ENCODE data around the gene MCRIP2. TPM values are rescaled to one million over a fixed set of nuclear protein-coding genes. Genes with fewer than 3 reads are reported as not detected.

The MCRIP2 gene
- total and polyA plus RNA-seq, 5 donors from 2014 or later: 10.5 to 23.1 (median 18.2) TPM

DNA sequence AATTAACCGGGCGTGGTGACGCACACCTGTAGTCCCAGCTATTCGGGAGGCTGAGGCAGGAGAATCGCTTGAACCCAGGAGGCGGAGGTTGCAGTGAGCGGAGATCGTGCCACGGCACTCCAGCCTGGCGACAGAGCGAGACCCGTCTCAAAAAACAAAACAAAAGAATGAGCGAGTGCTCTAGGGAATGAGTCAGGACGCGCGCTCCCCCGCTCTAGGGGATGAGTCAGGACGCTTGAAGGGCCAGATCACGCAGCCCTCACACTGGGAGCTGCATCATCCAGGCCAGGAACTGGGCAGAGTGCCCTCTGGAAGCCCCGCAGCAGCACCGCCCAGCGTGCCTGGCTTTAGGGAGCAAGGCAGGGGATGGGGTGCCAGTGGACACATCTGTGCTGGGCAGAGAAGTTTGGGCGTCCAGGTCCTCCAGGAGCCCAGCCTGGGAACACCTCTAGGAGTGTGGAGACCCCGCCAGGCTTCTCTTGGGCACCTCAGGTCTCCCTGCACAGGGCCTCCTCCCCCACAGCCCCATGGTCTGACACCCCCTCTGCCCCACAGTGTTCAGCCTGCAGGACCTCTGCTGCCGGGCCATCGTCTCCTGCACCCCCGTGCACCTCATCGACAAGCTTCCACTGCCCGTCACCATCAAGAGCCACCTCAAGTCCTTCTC lies 14.7 kb upstream of the MCRIP2 start:
- Histone ChIP-seq H3K27ac (ENCODE audit: insufficient read depth, low read length, poor library complexity, severe bottlenecking) (no peak overlapping the region), H3K36me3 (ENCODE audit: control insufficient read depth, insufficient read depth, low read length) (peaks cover 6% of the 10 kb centered on the region), H3K4me1 (ENCODE audit: control insufficient read depth, insufficient read depth, low read length, poor library complexity, severe bottlenecking) (peaks cover 4% of the 10 kb centered on the region), H3K9me3 (ENCODE audit: control insufficient read depth in 2 of 2, low read length in 2 of 2) (no peaks in the 10 kb centered on the region), H3K4me3 (ENCODE audit: low read depth, low read length) (no peak overlapping the region), H3K27me3 (ENCODE audit: control insufficient read depth, insufficient read depth, low read length) (no peaks in the 10 kb centered on the region)
- no peak overlapping the region for H3K4me3 Mint-ChIP-seq
- peak overlapping the region in 1 of 3 donors; percentile 14 for H3K27ac Mint-ChIP-seq
- H3K27me3 Mint-ChIP-seq: no peaks in the 10 kb centered on the region
- H3K36me3 Mint-ChIP-seq: peaks cover 8% of the 10 kb centered on the region
- H3K4me1 Mint-ChIP-seq: no peaks in the 10 kb centered on the region
- ATAC-seq (ENCODE audit: low read depth in 2 of 2) (no peak), DNase-seq (no peak)
- H3K9me3 Mint-ChIP-seq: no peaks in the 10 kb centered on the region

DNA sequence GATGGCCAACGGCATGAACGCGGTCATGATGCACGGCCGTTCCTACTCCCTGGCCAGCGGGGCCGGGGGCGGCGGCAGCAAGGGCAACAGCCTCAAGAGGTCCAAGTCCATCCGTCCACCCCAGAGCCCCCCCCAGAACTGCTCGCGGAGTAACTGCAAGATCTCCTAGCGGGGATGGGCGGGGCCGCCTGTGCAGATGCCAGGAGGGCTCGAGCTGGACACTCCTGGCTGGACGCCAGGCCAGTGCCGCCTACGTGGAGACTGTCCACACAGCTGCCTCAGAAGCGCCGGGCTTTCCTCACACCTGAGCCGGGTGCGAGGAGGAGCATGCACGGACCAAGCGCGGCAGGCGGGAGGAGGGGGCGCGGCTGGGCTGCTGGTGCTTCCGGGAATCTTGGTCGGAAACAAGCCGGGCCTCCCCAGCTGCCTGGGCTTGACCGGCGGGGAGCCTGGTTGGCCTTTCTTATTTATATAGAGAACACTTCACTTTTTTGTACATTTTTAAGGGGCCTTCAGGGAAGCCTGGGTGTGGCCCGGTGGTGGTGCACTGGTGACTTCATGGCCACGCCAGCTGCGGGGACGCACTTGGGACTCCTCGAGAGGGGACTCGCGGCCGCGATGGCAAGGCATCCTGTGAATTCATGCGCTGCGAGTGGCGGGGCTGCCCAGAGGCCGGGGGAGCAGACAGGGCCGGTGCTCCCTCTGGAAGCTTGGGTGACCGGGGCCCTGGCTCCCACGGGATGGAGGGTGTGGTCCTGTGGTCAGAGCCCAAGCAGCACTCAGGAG lies 14.0 kb upstream of the MCRIP2 start:
- ATAC-seq (ENCODE audit: low read depth in 2 of 2): no peak
- no peak overlapping the region for H3K4me3 Mint-ChIP-seq
- no peak overlapping the region for H3K27ac ChIP-seq (ENCODE audit: insufficient read depth, low read length, poor library complexity, severe bottlenecking)
- H3K36me3 ChIP-seq (ENCODE audit: control insufficient read depth, insufficient read depth, low read length): peaks cover 6% of the 10 kb centered on the region
- H3K4me1 Mint-ChIP-seq: no peaks in the 10 kb centered on the region
- no peak for DNase-seq
- H3K4me1 ChIP-seq (ENCODE audit: control insufficient read depth, insufficient read depth, low read length, poor library complexity, severe bottlenecking): peaks cover 4% of the 10 kb centered on the region
- H3K27me3 Mint-ChIP-seq: no peaks in the 10 kb centered on the region
- no peak overlapping the region for H3K4me3 ChIP-seq (ENCODE audit: low read depth, low read length)
- H3K9me3 ChIP-seq (ENCODE audit: control insufficient read depth in 2 of 2, low read length in 2 of 2): no peaks in the 10 kb centered on the region
- H3K9me3 Mint-ChIP-seq: no peaks in the 10 kb centered on the region
- H3K36me3 Mint-ChIP-seq: peaks cover 8% of the 10 kb centered on the region
- no peaks in the 10 kb centered on the region for H3K27me3 ChIP-seq (ENCODE audit: control insufficient read depth, insufficient read depth, low read length)
- H3K27ac Mint-ChIP-seq: no peak overlapping the region

DNA sequence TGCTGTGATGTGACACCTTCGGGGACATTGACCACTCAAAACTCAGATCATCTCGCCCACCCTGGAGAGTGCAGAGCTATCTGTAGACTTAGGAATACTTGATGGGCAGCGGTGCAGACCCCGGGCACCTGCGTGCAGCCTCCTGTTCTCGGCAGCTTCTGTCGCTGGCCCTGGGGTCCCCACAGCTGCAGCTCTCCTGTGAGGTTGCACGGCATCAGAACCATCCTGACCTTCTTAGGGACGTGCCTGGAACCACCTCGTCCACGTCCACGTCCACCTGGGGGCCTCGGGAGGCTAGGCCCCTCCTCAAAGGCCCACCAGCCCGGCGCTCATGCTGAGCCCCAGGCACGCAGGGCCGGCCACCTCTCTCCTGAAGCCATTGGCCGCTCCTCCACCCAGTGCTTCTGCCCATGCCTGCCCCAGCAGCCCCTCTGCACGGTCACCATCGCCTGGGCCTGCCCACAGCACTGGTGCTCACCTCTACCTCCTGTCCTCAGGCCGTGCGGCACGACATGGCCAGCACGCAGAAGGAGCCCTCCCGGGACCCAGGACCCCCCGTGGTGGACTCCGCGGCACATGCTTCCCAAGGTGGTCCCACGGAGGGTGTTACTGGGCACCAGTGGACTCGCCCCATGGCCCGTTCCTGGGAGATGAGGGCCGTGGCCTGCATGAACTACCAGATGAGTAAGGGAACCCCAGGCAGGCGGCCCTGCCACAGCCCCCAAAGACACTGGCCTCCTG lies 13.1 kb upstream of the MCRIP2 start:
- peaks cover 4% of the 10 kb centered on the region for H3K4me1 ChIP-seq (ENCODE audit: control insufficient read depth, insufficient read depth, low read length, poor library complexity, severe bottlenecking)
- no peaks in the 10 kb centered on the region for H3K27me3 ChIP-seq (ENCODE audit: control insufficient read depth, insufficient read depth, low read length)
- H3K9me3 Mint-ChIP-seq: no peaks in the 10 kb centered on the region
- H3K27ac ChIP-seq (ENCODE audit: insufficient read depth, low read length, poor library complexity, severe bottlenecking): no peak overlapping the region
- peak overlapping the region in 1 of 4 donors; percentile 43 for H3K4me3 Mint-ChIP-seq
- H3K9me3 ChIP-seq (ENCODE audit: control insufficient read depth in 2 of 2, low read length in 2 of 2): no peaks in the 10 kb centered on the region
- peaks cover 8% of the 10 kb centered on the region for H3K36me3 Mint-ChIP-seq
- no peaks in the 10 kb centered on the region for H3K27me3 Mint-ChIP-seq
- no peaks in the 10 kb centered on the region for H3K4me1 Mint-ChIP-seq
- H3K4me3 ChIP-seq (ENCODE audit: low read depth, low read length): no peak overlapping the region
- peaks cover 6% of the 10 kb centered on the region for H3K36me3 ChIP-seq (ENCODE audit: control insufficient read depth, insufficient read depth, low read length)
- no peak overlapping the region for H3K27ac Mint-ChIP-seq
- no peak for DNase-seq
- ATAC-seq (ENCODE audit: low read depth in 2 of 2): no peak

GRCh38 chr16:629185-629832 lies 12.3 kb upstream of the MCRIP2 start:
- Histone ChIP-seq H3K9me3 (ENCODE audit: control insufficient read depth in 2 of 2, low read length in 2 of 2) (no peaks in the 10 kb centered on the region), H3K27ac (ENCODE audit: insufficient read depth, low read length, poor library complexity, severe bottlenecking) (no peak overlapping the region), H3K36me3 (ENCODE audit: control insufficient read depth, insufficient read depth, low read length) (peaks cover 6% of the 10 kb centered on the region), H3K4me1 (ENCODE audit: control insufficient read depth, insufficient read depth, low read length, poor library complexity, severe bottlenecking) (peaks cover 4% of the 10 kb centered on the region), H3K27me3 (ENCODE audit: control insufficient read depth, insufficient read depth, low read length) (no peaks in the 10 kb centered on the region), H3K4me3 (ENCODE audit: low read depth, low read length) (no peak overlapping the region)
- ATAC-seq (ENCODE audit: low read depth in 2 of 2) (no peak), DNase-seq (no peak)
- Mint-ChIP-seq H3K4me3 (peak overlapping the region in 1 of 4 donors; percentile 47), H3K4me1 (no peaks in the 10 kb centered on the region), H3K27me3 (no peaks in the 10 kb centered on the region), H3K27ac (no peak overlapping the region), H3K9me3 (no peaks in the 10 kb centered on the region), H3K36me3 (peaks cover 8% of the 10 kb centered on the region)

DNA sequence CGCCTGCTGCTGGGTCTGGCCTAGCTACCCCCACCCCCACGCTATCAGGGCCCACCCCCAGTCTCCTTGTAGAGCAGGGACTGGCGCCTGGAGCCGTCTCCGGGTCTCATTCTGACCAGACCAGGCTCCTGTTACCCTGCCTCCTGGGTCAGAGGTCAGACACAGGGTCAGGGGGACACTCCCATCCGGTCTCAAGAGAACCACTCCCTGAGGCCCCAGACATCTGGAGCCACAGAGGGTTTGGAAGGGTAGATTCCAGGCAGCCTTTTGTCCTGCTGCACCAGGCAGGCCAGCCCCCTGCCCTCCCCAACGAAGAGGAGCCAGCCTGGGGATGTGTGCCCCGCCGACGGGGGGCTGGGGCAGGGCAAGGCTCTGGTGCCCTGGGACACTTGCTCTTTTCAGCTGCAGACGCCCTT lies 11.8 kb upstream of the MCRIP2 start:
- Mint-ChIP-seq H3K27me3 (no peaks in the 10 kb centered on the region), H3K9me3 (no peaks in the 10 kb centered on the region), H3K4me1 (peaks cover 0 to under 1% (median 0%) of the 10 kb centered on the region in 4 donors), H3K4me3 (no peak overlapping the region), H3K36me3 (peaks cover 8% of the 10 kb centered on the region), H3K27ac (no peak overlapping the region)
- H3K4me3 ChIP-seq (ENCODE audit: low read depth, low read length): no peak overlapping the region
- no peak overlapping the region for H3K27ac ChIP-seq (ENCODE audit: insufficient read depth, low read length, poor library complexity, severe bottlenecking)
- no peaks in the 10 kb centered on the region for H3K9me3 ChIP-seq (ENCODE audit: control insufficient read depth in 2 of 2, low read length in 2 of 2)
- H3K27me3 ChIP-seq (ENCODE audit: control insufficient read depth, insufficient read depth, low read length): no peaks in the 10 kb centered on the region
- ATAC-seq (ENCODE audit: low read depth in 2 of 2) (no peak), DNase-seq (no peak)
- peaks cover 5% of the 10 kb centered on the region for H3K4me1 ChIP-seq (ENCODE audit: control insufficient read depth, insufficient read depth, low read length, poor library complexity, severe bottlenecking)
- peaks cover 6% of the 10 kb centered on the region for H3K36me3 ChIP-seq (ENCODE audit: control insufficient read depth, insufficient read depth, low read length)

GRCh38 chr16:630249-630814 lies 11.3 kb upstream of the MCRIP2 start:
- Histone ChIP-seq H3K4me3 (ENCODE audit: low read depth, low read length) (no peak overlapping the region), H3K27ac (ENCODE audit: insufficient read depth, low read length, poor library complexity, severe bottlenecking) (no peak overlapping the region), H3K9me3 (ENCODE audit: control insufficient read depth in 2 of 2, low read length in 2 of 2) (no peaks in the 10 kb centered on the region), H3K4me1 (ENCODE audit: control insufficient read depth, insufficient read depth, low read length, poor library complexity, severe bottlenecking) (peaks cover 10% of the 10 kb centered on the region), H3K36me3 (ENCODE audit: control insufficient read depth, insufficient read depth, low read length) (peaks cover 6% of the 10 kb centered on the region), H3K27me3 (ENCODE audit: control insufficient read depth, insufficient read depth, low read length) (no peaks in the 10 kb centered on the region)
- ATAC-seq (ENCODE audit: low read depth in 2 of 2) (no peak), DNase-seq (no peak)
- H3K4me3 Mint-ChIP-seq: no peak overlapping the region
- H3K9me3 Mint-ChIP-seq: no peaks in the 10 kb centered on the region
- H3K27ac Mint-ChIP-seq: no peak overlapping the region
- peaks cover 8% of the 10 kb centered on the region for H3K36me3 Mint-ChIP-seq
- H3K27me3 Mint-ChIP-seq: no peaks in the 10 kb centered on the region
- peaks cover 0 to 4% (median 0%) of the 10 kb centered on the region in 4 donors for H3K4me1 Mint-ChIP-seq

GRCh38 chr16:630815-631405 lies 10.7 kb upstream of the MCRIP2 start, which contains the start of gene WFIKKN1:
Gene WFIKKN1 (plus strand): TSS chr16:630985. CDS start chr16:631254, 269 bp downstream.
- H3K4me1 ChIP-seq (ENCODE audit: control insufficient read depth, insufficient read depth, low read length, poor library complexity, severe bottlenecking): peaks cover 16% of the 10 kb centered on the region
- no peak within 1 kb of the TSS for H3K4me3 Mint-ChIP-seq
- DNase-seq (no peak), ATAC-seq (ENCODE audit: low read depth in 2 of 2) (no peak)
- H3K36me3 Mint-ChIP-seq: peaks cover 8% of the 10 kb centered on the region
- H3K27ac Mint-ChIP-seq: no peak within 1 kb of the TSS
- peaks cover 6% of the 10 kb centered on the region for H3K36me3 ChIP-seq (ENCODE audit: control insufficient read depth, insufficient read depth, low read length)
- peaks cover 0 to 4% (median 0%) of the 10 kb centered on the region in 4 donors for H3K4me1 Mint-ChIP-seq
- H3K27me3 ChIP-seq (ENCODE audit: control insufficient read depth, insufficient read depth, low read length): no peaks in the 10 kb centered on the region
- H3K4me3 ChIP-seq (ENCODE audit: low read depth, low read length): no peak within 1 kb of the TSS
- H3K9me3 Mint-ChIP-seq: no peaks in the 10 kb centered on the region
- H3K27me3 Mint-ChIP-seq: no peaks in the 10 kb centered on the region
- H3K27ac ChIP-seq (ENCODE audit: insufficient read depth, low read length, poor library complexity, severe bottlenecking): no peak within 1 kb of the TSS
- H3K9me3 ChIP-seq (ENCODE audit: control insufficient read depth in 2 of 2, low read length in 2 of 2): no peaks in the 10 kb centered on the region
